ENCODE data around the gene ZNF681.
"Not testable (repeated sequence)": the region's sequence is repeated elsewhere in the genome, so short reads cannot be mapped to it uniquely, and the experiment has no call there.

Gene ZNF681

GRCh38 chr19:23692937-23693336 is 65.8 kb downstream of the ZNF681 start:
- not testable (repeated sequence) for DNase-seq (ENCODE audit: low spot score)
